ENCODE data around the gene DLG2. TPM values are rescaled to one million over a fixed set of nuclear protein-coding genes. Genes with fewer than 3 reads are reported as not detected.
"Not testable (repeated sequence)": the region's sequence is repeated elsewhere in the genome, so short reads cannot be mapped to it uniquely, and the experiment has no call there.

Gene DLG2
- total RNA-seq, 2 donors from 2014 or later, result 1.9 to 3.2 TPM

- DNase-seq (no peak), ATAC-seq (no peak)
- intact Hi-C loops (cut with DNase I, micrococcal nuclease), result no loop called here
Observed at GRCh38 chr11:85495918-85496317, 131.2 kb downstream of the DLG2 start.

DNA sequence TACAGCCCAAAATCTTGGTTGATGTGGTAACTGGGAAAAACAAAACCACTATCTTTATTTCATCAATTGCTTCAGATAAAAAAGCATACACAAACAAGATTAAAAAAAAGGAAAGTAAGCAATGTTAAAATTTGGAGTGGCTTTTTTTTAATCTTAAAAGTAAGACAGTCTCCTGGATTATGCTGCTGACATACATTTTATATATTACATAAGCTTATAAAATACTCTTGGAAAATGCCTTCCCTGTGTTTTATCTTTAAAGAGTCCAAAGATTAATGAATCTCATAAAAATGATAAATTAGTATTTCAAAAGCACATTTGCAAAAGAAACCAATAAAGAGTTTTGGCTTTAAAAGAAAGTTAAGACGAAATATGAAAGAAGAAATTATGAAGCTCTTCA is 132.7 kb downstream of the DLG2 start:
- DNase-seq (no peak), ATAC-seq (no peak)
- intact Hi-C loops (cut with DNase I, micrococcal nuclease), result no loop called here

DNA sequence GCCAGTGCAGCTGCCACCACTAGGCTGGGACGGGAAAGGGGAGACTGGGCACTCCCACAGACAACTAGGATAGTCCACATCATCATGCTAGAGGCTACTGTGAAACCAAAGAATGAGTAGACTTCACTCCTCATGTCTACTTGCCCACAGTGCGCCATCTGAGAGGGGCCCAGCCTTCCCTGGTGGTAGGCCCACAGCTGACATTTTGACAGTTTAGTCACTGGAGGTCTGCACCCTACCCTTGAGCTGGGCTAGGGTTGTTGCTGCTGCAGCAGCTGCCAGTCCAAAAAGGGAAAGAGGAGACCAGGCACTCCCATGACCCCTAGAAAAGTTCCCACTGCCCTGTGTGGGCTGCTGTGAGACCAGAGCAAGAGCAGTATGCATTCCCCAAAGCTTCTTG is 141.2 kb downstream of the DLG2 start:
- DNase-seq (no peak), ATAC-seq (no peak)
- intact Hi-C loops (cut with DNase I, micrococcal nuclease), result no loop called here

- intact Hi-C loops (cut with DNase I, micrococcal nuclease), result no loop called here
- DNase-seq, result no peak
- no peak for ATAC-seq
Observed at GRCh38 chr11:85483861-85484260, 143.3 kb downstream of the DLG2 start.

GRCh38 chr11:85481862-85482261 is 145.3 kb downstream of the DLG2 start:
- intact Hi-C loops (cut with DNase I, micrococcal nuclease), result no loop called here
- ATAC-seq, result no peak
- DNase-seq, result no peak

GRCh38 chr11:85475660-85476517 is 151.3 kb downstream of the DLG2 start:
- DNase-seq, result no peak
- ATAC-seq, result no peak
- intact Hi-C loops (cut with DNase I, micrococcal nuclease), result no loop called here

DNA sequence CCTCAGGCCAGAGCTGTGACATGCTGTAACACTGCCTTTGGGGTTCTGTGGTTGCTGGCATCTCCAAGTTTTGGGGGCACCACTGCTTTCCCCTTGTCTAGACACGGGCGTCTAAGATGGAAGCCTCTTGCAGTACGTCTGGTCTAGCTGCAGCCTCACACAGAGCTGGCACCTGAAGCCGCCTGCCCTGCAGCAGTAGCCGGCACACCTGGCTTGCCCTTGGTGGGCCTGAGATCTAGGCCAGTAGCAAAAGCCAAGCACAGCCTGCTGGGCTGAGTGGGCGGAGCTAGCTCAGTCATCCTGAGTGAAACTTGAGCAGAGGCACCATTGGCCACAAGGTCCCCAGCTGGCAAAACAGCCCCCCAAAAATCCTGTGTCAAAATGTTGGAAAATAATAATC is 154.2 kb downstream of the DLG2 start:
- DNase-seq (no peak), ATAC-seq (no peak)
- intact Hi-C loops (cut with DNase I, micrococcal nuclease), result no loop called here

DNA sequence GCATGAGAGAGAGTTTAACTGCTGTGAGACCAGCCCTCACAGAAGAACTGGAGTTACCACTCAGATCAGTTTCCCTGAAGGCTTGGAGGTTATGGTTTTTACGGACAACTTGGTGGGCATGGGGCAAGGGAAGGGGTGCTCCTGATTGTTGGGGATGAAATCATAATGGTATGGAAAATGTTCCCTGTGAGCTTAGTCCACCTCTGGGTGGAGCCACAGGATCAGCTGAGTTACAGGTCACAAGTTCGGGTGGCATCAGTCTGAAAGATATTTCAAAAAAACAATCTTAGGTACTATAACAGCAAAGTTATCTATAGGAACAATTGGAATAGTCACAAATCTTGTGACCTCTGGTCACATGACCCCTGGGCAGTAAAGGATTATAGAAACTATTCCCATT is 162.9 kb downstream of the DLG2 start:
- intact Hi-C loops (cut with DNase I, micrococcal nuclease), result no loop called here
- DNase-seq (no peak), ATAC-seq (no peak)

- ATAC-seq (no peak), DNase-seq (no peak)
- intact Hi-C loops (cut with DNase I, micrococcal nuclease), result no loop called here
Observed at GRCh38 chr11:85459304-85459703, 167.8 kb downstream of the DLG2 start.

DNA sequence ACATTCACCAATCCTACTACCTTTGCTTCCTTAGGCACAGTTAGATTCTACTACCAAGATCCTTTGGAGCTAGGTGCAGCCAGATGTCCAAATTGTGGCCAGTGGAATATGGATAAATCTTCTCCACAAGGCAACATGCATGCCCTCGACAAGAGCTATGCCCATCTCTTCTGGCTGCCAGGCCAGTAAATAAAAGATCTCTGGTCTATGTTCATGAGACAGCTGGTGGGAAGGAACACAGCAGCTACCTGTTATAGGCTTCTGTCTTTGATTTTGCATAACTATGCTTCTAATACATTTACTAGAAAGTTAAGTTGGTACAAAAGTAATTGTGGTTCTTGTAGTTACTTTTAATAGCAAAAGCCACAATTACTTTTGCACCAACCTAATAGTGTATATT is 182.7 kb downstream of the DLG2 start:
- ATAC-seq, result no peak
- intact Hi-C loops (cut with DNase I, micrococcal nuclease), result no loop called here
- no peak for DNase-seq

DNA sequence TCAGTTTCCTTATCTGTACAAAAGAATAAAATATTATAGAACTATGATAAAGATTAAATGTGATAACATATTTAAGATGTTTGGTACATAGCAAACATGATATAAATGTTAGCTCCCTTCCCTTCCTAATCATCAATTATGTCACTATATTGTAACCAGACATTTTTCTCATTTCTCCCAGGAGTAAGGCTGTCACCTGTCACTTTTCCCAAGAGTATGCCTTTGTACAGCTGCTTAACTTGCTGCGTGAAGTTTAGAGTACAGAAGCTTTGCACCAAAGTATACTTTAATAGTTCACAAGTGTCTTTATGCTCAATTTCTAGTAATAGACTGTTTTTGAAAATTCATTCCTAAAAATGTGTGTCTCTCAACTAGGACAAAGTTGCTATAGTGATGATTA is 186.9 kb downstream of the DLG2 start:
- DNase-seq (no peak), ATAC-seq (no peak)
- intact Hi-C loops (cut with DNase I, micrococcal nuclease), result no loop called here

- DNase-seq, result no peak
- intact Hi-C loops (cut with DNase I, micrococcal nuclease), result no loop called here
- no peak for ATAC-seq
Observed at GRCh38 chr11:85438328-85438727, 188.8 kb downstream of the DLG2 start.

DNA sequence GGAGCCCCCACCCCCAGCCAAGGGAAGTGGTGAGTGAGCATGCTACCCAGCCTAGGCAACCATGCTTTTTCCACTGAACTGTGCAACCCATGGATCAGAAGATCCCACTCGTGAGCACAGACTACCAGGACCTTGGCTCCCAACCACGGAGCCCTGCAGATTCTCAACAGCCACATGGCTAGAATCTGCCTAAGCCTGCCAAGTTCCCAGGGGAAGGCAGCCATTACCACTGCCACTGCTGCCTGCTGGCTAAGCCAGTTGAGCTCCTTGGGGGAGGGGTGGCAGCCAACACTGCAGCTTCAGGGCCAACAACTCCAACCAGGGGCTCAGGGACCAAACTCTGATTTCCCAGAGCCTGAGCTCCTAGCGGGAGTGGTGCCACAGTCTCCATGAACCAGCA is 195.8 kb downstream of the DLG2 start:
- DNase-seq (no peak), ATAC-seq (no peak)
- intact Hi-C loops (cut with DNase I, micrococcal nuclease), result no loop called here

GRCh38 chr11:85423794-85424193 is 203.3 kb downstream of the DLG2 start:
- intact Hi-C loops (cut with DNase I, micrococcal nuclease), result no loop called here
- ATAC-seq, result no peak
- no peak for DNase-seq

- intact Hi-C loops (cut with DNase I, micrococcal nuclease), result no loop called here
- peak; percentile 100 for ATAC-seq
- DNase-seq, result peak; percentile 73 to 78
Observed at GRCh38 chr11:85423316-85423715, 203.8 kb downstream of the DLG2 start.

DNA sequence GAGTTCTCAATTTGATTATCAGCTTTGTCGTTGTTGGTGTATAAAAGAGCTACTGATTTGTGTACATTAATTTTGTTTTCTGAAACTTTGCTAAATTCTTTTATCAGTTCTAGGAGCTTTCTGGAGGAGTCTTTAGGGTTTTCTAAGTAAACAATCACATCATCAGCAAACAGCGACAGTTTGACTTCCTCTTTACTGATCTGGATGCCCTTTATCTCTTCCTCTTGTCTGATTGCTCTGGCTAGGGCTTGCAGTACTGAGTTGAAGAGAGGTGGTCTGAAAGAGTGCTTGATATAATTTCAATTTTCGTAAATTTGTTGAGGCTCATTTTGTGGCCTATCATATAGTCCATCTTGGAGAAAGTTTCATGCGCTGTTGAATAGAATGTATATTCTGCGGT is 213.0 kb downstream of the DLG2 start:
- intact Hi-C loops (cut with DNase I, micrococcal nuclease), result no loop called here
- ATAC-seq (no peak), DNase-seq (no peak)

- ATAC-seq (no peak), DNase-seq (no peak)
- intact Hi-C loops (cut with DNase I, micrococcal nuclease), result no loop called here
Observed at GRCh38 chr11:85407648-85408047, 219.5 kb downstream of the DLG2 start.

- DNase-seq (no peak), ATAC-seq (no peak)
- intact Hi-C loops (cut with DNase I, micrococcal nuclease), result no loop called here
Observed at GRCh38 chr11:85406841-85407240, 220.3 kb downstream of the DLG2 start.

DNA sequence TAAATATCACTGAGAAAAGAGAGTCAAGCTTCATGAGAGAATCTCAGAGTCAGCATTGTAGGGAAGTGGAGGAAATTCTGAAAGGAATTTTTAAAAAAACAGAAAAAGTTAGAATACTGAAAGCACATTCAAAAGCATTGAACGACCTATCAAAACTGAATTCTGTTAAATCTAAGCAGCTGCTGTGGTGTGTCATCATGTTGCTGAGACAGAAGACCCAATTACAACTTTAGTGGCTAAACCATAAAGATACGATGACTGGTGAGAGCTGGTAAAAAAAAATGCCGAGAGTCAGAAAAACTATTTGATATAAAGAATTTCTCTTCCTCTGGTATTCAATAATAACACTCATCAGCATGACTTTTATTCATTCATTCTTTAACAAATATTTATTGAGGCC is 220.8 kb downstream of the DLG2 start:
- DNase-seq (no peak), ATAC-seq (no peak)
- intact Hi-C loops (cut with DNase I, micrococcal nuclease), result no loop called here

- DNase-seq; ATAC-seq; intact Hi-C loops (cut with DNase I, micrococcal nuclease): not testable (repeated sequence)
Observed at GRCh38 chr11:85395515-85396055, 231.6 kb downstream of the DLG2 start.

DNA sequence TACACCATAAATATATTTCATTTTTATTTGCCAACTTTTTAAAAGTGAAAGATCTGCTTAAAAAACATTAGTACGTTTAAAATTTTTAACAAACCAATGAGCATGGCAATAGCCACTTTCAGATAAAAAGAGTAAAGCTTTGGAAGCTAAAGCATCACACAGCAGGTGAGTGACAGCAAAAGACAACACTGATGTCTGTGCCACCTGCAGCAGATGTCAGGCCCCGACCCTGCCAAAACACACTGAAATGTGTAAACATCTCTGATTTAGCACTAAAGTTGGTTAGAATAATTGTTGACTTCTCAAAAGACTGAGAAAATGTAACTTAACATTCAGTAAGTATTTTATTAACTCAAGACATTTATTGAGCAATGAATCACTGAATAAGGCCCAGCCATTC is 232.9 kb downstream of the DLG2 start:
- intact Hi-C loops (cut with DNase I, micrococcal nuclease), result no loop called here
- no peak for DNase-seq
- ATAC-seq, result no peak
